OCI-LY7 (cell line): ENCODE results near the gene PPTC7. TPM values are rescaled to one million over a fixed set of nuclear protein-coding genes. Genes with fewer than 3 reads are reported as not detected.
"Not testable (repeated sequence)": the region's sequence is repeated elsewhere in the genome, so short reads cannot be mapped to it uniquely, and the experiment has no call there.

Source experiments
- BruUV-seq: library from RNA; stranded (reverse); fragments of 400-500 nt; replicated peaks from 2 replicates; lab custom pipeline; 2021; lab: Mats Ljungman, UMichigan
- CTCF ChIA-PET: fragments of 300-600 bp; sonication (Branson Sonifier 250); formaldehyde crosslinking; loops from one replicate; lab custom pipeline; 2022; ENCODE audit warnings: antibody characterized with exemption; ENCODE audit not compliant: unreplicated experiment; lab: Charles Lee
- POLR2A ChIA-PET: fragments of 300-600 bp; sonication (Branson Sonifier 250); formaldehyde crosslinking; loops from one replicate; lab custom pipeline; 2022; ENCODE audit warnings: antibody characterized with exemption; lab: Charles Lee
- DNase-seq: peaks from one replicate; pipeline ENCODE4 v3.0.0-alpha.2; 2015; ENCODE audit warnings: low spot score
- H2AFZ ChIP-seq: fragments of 200-600 bp; sonication (generic), shearing (Covaris generic); 2 replicates; pipeline ENCODE4 v1.6.1; 2014; ENCODE audit warnings: mild to moderate bottlenecking, antibody characterized with exemption, low read length, moderate library complexity
- H3K27ac ChIP-seq: fragments of 200-600 bp; sonication (generic); 2 replicates; pipeline ENCODE4 v1.5.1; 2014; ENCODE audit warnings: mixed run types, low read depth, mild to moderate bottlenecking, moderate library complexity, low read length, inconsistent platforms; ENCODE audit not compliant: poor library complexity, severe bottlenecking
- H3K36me3 ChIP-seq: fragments of 200-600 bp; sonication (generic); 2 replicates; pipeline ENCODE4 v1.6.1; 2014; ENCODE audit warnings: mild to moderate bottlenecking, antibody characterized with exemption, low read length, moderate library complexity, mixed read lengths; ENCODE audit not compliant: insufficient read depth
- H3K4me1 ChIP-seq: fragments of 200-600 bp; sonication (generic); 2 replicates; pipeline ENCODE4 v1.5.1; 2014; ENCODE audit warnings: mild to moderate bottlenecking, low read length; ENCODE audit not compliant: insufficient read depth, poor library complexity, severe bottlenecking
- H3K4me2 ChIP-seq: fragments of 200-600 bp; sonication (generic); 2 replicates; pipeline ENCODE4 v1.6.1; 2014; ENCODE audit warnings: mild to moderate bottlenecking, low read length
- H3K4me3 ChIP-seq: fragments of 200-600 bp; sonication (generic); 2 replicates; pipeline ENCODE4 v1.5.1; 2014; ENCODE audit warnings: mild to moderate bottlenecking, low read depth, low read length; ENCODE audit not compliant: poor library complexity, severe bottlenecking
- H3K79me2 ChIP-seq: fragments of 200-600 bp; sonication (generic); 2 replicates; pipeline ENCODE4 v1.6.1; 2016; ENCODE audit warnings: low read depth, mild to moderate bottlenecking, low read length, moderate library complexity, mixed read lengths; ENCODE audit not compliant: insufficient read depth
- H3K9me2 ChIP-seq: fragments of 200-600 bp; sonication (generic); 2 replicates; pipeline ENCODE4 v1.6.1; 2016; ENCODE audit warnings: mild to moderate bottlenecking, low read length, mixed read lengths; ENCODE audit not compliant: insufficient read depth
- H3K9me3 ChIP-seq: fragments of 200-600 bp; sonication (generic); 2 replicates; pipeline ENCODE4 v1.6.1; 2014; ENCODE audit warnings: mild to moderate bottlenecking, mixed run types, low read length, mixed read lengths
- H4K20me1 ChIP-seq: fragments of 200-600 bp; sonication (generic); 2 replicates; pipeline ENCODE4 v1.6.1; 2014; ENCODE audit warnings: mild to moderate bottlenecking, antibody characterized with exemption, low read length, moderate library complexity, mixed read lengths; ENCODE audit not compliant: insufficient read depth
- CTCF ChIP-seq: fragments of 200-600 bp; sonication (generic); conservative IDR thresholded peaks from 2 replicates; pipeline ENCODE4 v1.5.1; 2014; ENCODE audit warnings: mild to moderate bottlenecking, antibody characterized with exemption, low read length, moderate library complexity, mixed read lengths
- EZH2phosphoT487 ChIP-seq: fragments of 200-600 bp; sonication (generic); IDR thresholded peaks from 2 replicates; pipeline ENCODE4 v1.6.1; 2018; ENCODE audit warnings: low read depth, borderline replicate concordance, mild to moderate bottlenecking, mixed run types, antibody characterized with exemption, low read length, moderate library complexity, mixed read lengths
- intact Hi-C: fragments of 100-400 bp; cut with micrococcal nuclease; formaldehyde crosslinking; loops from one replicate; pipeline ENCODE4 v1.10.0; 2022; ENCODE audit not compliant: unreplicated experiment
- total RNA-seq, 2 experiments: library from RNA; depleted of rRNA in 1 of 2; stranded (reverse); fragments of >200 nt in 1 of 2; shearing (Covaris generic) in 1 of 2; gene quantifications; 2 replicates each; pipeline ENCODE4 v1.2.3, GENCODE V29; 2014 to 2022

PPTC7 gene
- total RNA-seq, 2 experiments from 2014 or later = 11.4 to 29.7 TPM

GRCh38 chr12:110597885-110598284 is 14.8 kb upstream of the PPTC7 start:
- ChIA-PET POLR2A (interaction anchor here (0.6 to 0.8 kb wide), 4 partner anchors 11 to 110 kb away, joined by 3 to 8 read pairs (median 4); no protein-coding TSS in a partner anchor), CTCF (interaction anchor here (0.6 kb wide), 1 partner anchor 61 kb away, joined by 3 read pairs; no protein-coding TSS in a partner anchor)
- no peak for DNase-seq
- Histone ChIP-seq H3K79me2 (no peaks in the 10 kb centered on the region), H3K27ac (no peak overlapping the region), H2AFZ (no peak overlapping the region), H3K9me2 (no peaks in the 10 kb centered on the region), H3K36me3 (no peaks in the 10 kb centered on the region), H3K4me3 (no peak overlapping the region), H3K4me2 (no peak overlapping the region), H3K4me1 (no peaks in the 10 kb centered on the region), H3K9me3 (no peaks in the 10 kb centered on the region), H4K20me1 (no peaks in the 10 kb centered on the region)
- no TSS peak for BruUV-seq
- TF ChIP-seq EZH2phosphoT487 (no peak), CTCF (no peak)
- intact Hi-C loops = no loop called here

GRCh38 chr12:110592919-110593318 is 9.8 kb upstream of the PPTC7 start:
- not testable (repeated sequence) for BruUV-seq, H2AFZ ChIP-seq
- POLR2A ChIA-PET = interaction anchor here (0.6 to 1.8 kb wide), 2 partner anchors 26 to 299 kb away, joined by 3 to 4 read pairs; no protein-coding TSS in a partner anchor

GRCh38 chr12:110592078-110592477 is 9.0 kb upstream of the PPTC7 start:
- intact Hi-C loops = no loop called here
- peak overlapping the region; percentile 85; the same call in 1 of the 2 replicates for H2AFZ ChIP-seq
- TF ChIP-seq EZH2phosphoT487 (no peak), CTCF (no peak)
- H4K20me1 ChIP-seq = no peaks in the 10 kb centered on the region
- ChIA-PET CTCF (no interaction called here), POLR2A (interaction anchor here (0.6 to 1.2 kb wide), 6 partner anchors 20 to 136 kb away, joined by 3 to 7 read pairs (median 4); no protein-coding TSS in a partner anchor)
- DNase-seq = no peak
- no peak overlapping the region for H3K4me3 ChIP-seq
- H3K9me3 ChIP-seq = no peaks in the 10 kb centered on the region
- H3K36me3 ChIP-seq = no peaks in the 10 kb centered on the region
- no peak overlapping the region for H3K27ac ChIP-seq
- no peaks in the 10 kb centered on the region for H3K79me2 ChIP-seq
- H3K9me2 ChIP-seq = no peaks in the 10 kb centered on the region
- BruUV-seq = no TSS peak
- H3K4me2 ChIP-seq = no peak overlapping the region
- H3K4me1 ChIP-seq = peaks cover 17% of the 10 kb centered on the region

More at GRCh38 chr12:110592919-110593318, 9.8 kb upstream of the PPTC7 start:
- H3K27ac ChIP-seq, H3K79me2 ChIP-seq, intact Hi-C loops, DNase-seq, H4K20me1 ChIP-seq, H3K9me2 ChIP-seq, H3K9me3 ChIP-seq, H3K4me2 ChIP-seq, CTCF ChIA-PET, H3K4me3 ChIP-seq, H3K36me3 ChIP-seq: not testable (repeated sequence)
- peaks cover 17% of the 10 kb centered on the region for H3K4me1 ChIP-seq
